SU-DHL-6 (cell line): ENCODE data around the gene SLC44A4.

ENCODE experiments used
- H2AFZ ChIP-seq: fragments of 200-600 bp; sonication (generic); 2 replicates; pipeline ENCODE4 v1.6.1; 2014; ENCODE audit warnings: low read depth, mild to moderate bottlenecking, moderate library complexity, mixed read lengths, antibody characterized with exemption, low read length; ENCODE audit not compliant: severe bottlenecking
- H3F3A ChIP-seq: fragments of 200-600 bp; shearing (Covaris generic); 2 replicates; pipeline ENCODE4 v1.6.0; 2016; ENCODE audit warnings: antibody characterized with exemption, mild to moderate bottlenecking; ENCODE audit not compliant: insufficient read depth
- H3K27ac ChIP-seq: fragments of 200-600 bp; sonication (generic); 2 replicates; pipeline ENCODE4 v1.5.1; 2016; ENCODE audit warnings: low read depth, mild to moderate bottlenecking, low read length, moderate library complexity, mixed read lengths
- H3K27me3 ChIP-seq: fragments of 200-600 bp; sonication (generic), shearing (Covaris generic); 2 replicates; pipeline ENCODE4 v1.6.0; 2014; ENCODE audit warnings: mild to moderate bottlenecking, low read length
- H3K36me3 ChIP-seq: fragments of 200-600 bp; sonication (generic); 2 replicates; pipeline ENCODE4 v1.6.1; 2014; ENCODE audit warnings: mild to moderate bottlenecking, low read length, mixed read lengths
- H3K4me2 ChIP-seq: fragments of 300-600, 200-600 bp; shearing (Covaris generic), sonication (generic); 2 replicates; pipeline ENCODE4 v1.6.0; 2014; ENCODE audit warnings: low read length, low read depth, mild to moderate bottlenecking; ENCODE audit not compliant: poor library complexity, severe bottlenecking
- H3K4me3 ChIP-seq: fragments of 200-600 bp; sonication (generic); 2 replicates; pipeline ENCODE4 v1.5.1; 2014; ENCODE audit warnings: antibody characterized with exemption, low read length, mild to moderate bottlenecking, mixed read lengths; ENCODE audit not compliant: insufficient read depth, poor library complexity, severe bottlenecking
- H3K79me2 ChIP-seq: fragments of 200-600 bp; sonication (generic); 2 replicates; pipeline ENCODE4 v1.6.1; 2014; ENCODE audit warnings: mild to moderate bottlenecking, low read length, moderate library complexity; ENCODE audit not compliant: insufficient read depth
- H3K9ac ChIP-seq: fragments of 200-600 bp; sonication (generic); 2 replicates; pipeline ENCODE4 v1.7.0; 2014; ENCODE audit warnings: mild to moderate bottlenecking, low read length
- H3K9me2 ChIP-seq: fragments of 200-600 bp; sonication (generic); replicated peaks from 2 replicates; pipeline ENCODE4 v1.6.1; 2014; ENCODE audit warnings: low read length; ENCODE audit not compliant: insufficient read depth
- H3K9me3 ChIP-seq: fragments of 200-600 bp; sonication (generic); 2 replicates; pipeline ENCODE4 v1.6.1; 2014; ENCODE audit warnings: low read length, mixed read lengths; ENCODE audit not compliant: insufficient read depth
- H4K20me1 ChIP-seq: fragments of 200-600 bp; sonication (generic); 2 replicates; pipeline ENCODE4 v1.6.1; 2014; ENCODE audit warnings: low read depth, mild to moderate bottlenecking, antibody characterized with exemption, low read length, moderate library complexity, mixed read lengths
- CTCF ChIP-seq: fragments of 200-600 bp; sonication (generic); IDR thresholded peaks from one replicate; pipeline ENCODE4 v1.5.1; 2017; ENCODE audit warnings: antibody characterized with exemption, mild to moderate bottlenecking, low read length, moderate library complexity; ENCODE audit not compliant: insufficient read depth, poor library complexity, severe bottlenecking
- EZH2phosphoT487 ChIP-seq: fragments of 200-600 bp; sonication (generic), shearing (Covaris generic); conservative IDR thresholded peaks from 2 replicates; pipeline ENCODE4 v1.6.1; 2018; ENCODE audit warnings: mild to moderate bottlenecking, antibody characterized with exemption, low read length, moderate library complexity, mixed read lengths

SLC44A4 gene

GRCh38 chr6:31829633-31830283, 49.0 kb downstream of the SLC44A4 start:
- H3K9ac ChIP-seq, result peak overlapping the region; percentile 53
- peak overlapping the region; percentile 16 for H2AFZ ChIP-seq
- no peaks in the 10 kb centered on the region for H3K36me3 ChIP-seq
- no peaks in the 10 kb centered on the region for H4K20me1 ChIP-seq
- H3K4me3 ChIP-seq, result peak overlapping the region; percentile 56
- H3K79me2 ChIP-seq, result peaks cover 25% of the 10 kb centered on the region
- TF ChIP-seq CTCF (peak; percentile 68), EZH2phosphoT487 (no peak)
- peak overlapping the region; percentile 90 for H3K27ac ChIP-seq
- peak overlapping the region; percentile 88 for H3K4me2 ChIP-seq
- no peaks in the 10 kb centered on the region for H3K27me3 ChIP-seq
- H3K9me3 ChIP-seq, result no peaks in the 10 kb centered on the region
- no peaks in the 10 kb centered on the region for H3K9me2 ChIP-seq
- H3F3A ChIP-seq, result peaks cover 44% of the 10 kb centered on the region

GRCh38 chr6:31827286-31828079, 51.3 kb downstream of the SLC44A4 start, which contains the start of gene HSPA1B:
Gene HSPA1B, plus strand, starts transcription at chr6:31827738. Its CDS starts 213 bp downstream, at chr6:31827951.
- peaks cover 13% of the 10 kb centered on the region; the same call in 1 of the 2 replicates for H3K79me2 ChIP-seq
- H3K36me3 ChIP-seq, result no peaks in the 10 kb centered on the region
- no peaks in the 10 kb centered on the region for H3K9me3 ChIP-seq
- no peaks in the 10 kb centered on the region for H3K27me3 ChIP-seq
- no peaks in the 10 kb centered on the region for H3K9me2 ChIP-seq
- H3K9ac ChIP-seq, result peak within 1 kb of the TSS; percentile 66
- H3K4me2 ChIP-seq, result peak within 1 kb of the TSS; percentile 68
- H3K4me3 ChIP-seq, result peak within 1 kb of the TSS; percentile 53
- H3K27ac ChIP-seq, result peak within 1 kb of the TSS; percentile 56
- H2AFZ ChIP-seq, result peak within 1 kb of the TSS; percentile 36
- no peaks in the 10 kb centered on the region for H4K20me1 ChIP-seq
- TF ChIP-seq EZH2phosphoT487 (no peak), CTCF (no peak)
- H3F3A ChIP-seq, result peaks cover 29% of the 10 kb centered on the region

GRCh38 chr6:31826793-31827285, 52.0 kb downstream of the SLC44A4 start:
- Histone ChIP-seq H3K4me3 (peak overlapping the region; percentile 53), H3K79me2 (peaks cover 13% of the 10 kb centered on the region; the same call in 1 of the 2 replicates)

More at GRCh38 chr6:31826793-31827285, 52.0 kb downstream of the SLC44A4 start:
- Histone ChIP-seq H2AFZ (peak overlapping the region; percentile 36), H3K27ac (peak overlapping the region; percentile 56), H3F3A (peaks cover 26% of the 10 kb centered on the region), H3K36me3 (no peaks in the 10 kb centered on the region), H3K27me3 (no peaks in the 10 kb centered on the region), H4K20me1 (no peaks in the 10 kb centered on the region), H3K4me2 (peak overlapping the region; percentile 68), H3K9ac (peak overlapping the region; percentile 66), H3K9me2 (no peaks in the 10 kb centered on the region), H3K9me3 (no peaks in the 10 kb centered on the region)
- TF ChIP-seq CTCF, result no peak
- TF ChIP-seq EZH2phosphoT487, result no peak
